Peyer's patch (tissue), 4 donors: ENCODE measurements around the gene LRRC17. TPM values are rescaled to one million over a fixed set of nuclear protein-coding genes. Genes with fewer than 3 reads are reported as not detected.

Experiments used
- DNase-seq, 3 donors: peaks; one replicate each; pipeline ENCODE4 v3.0.0-alpha.2; 2017 to 2019
- H3K27ac ChIP-seq, 4 donors: fragments of 200-600 bp; sonication (generic); one replicate each; pipeline ENCODE4 v1.5.1; 2016 to 2019
- H3K27me3 ChIP-seq, 2 donors: fragments of 200-600 bp; sonication (generic); one replicate each; pipeline ENCODE4 v1.5.1; 2019
- H3K36me3 ChIP-seq, 3 donors: fragments of 200-600 bp; sonication (generic); one replicate each; pipeline ENCODE4 v1.5.1; 2016 to 2019
- H3K4me1 ChIP-seq, 4 donors: fragments of 200-600 bp; sonication (generic); one replicate each; pipeline ENCODE4 v1.5.1; 2016 to 2019
- H3K4me3 ChIP-seq, 4 donors: fragments of 200-600 bp; sonication (generic); 1 replicate in 3 of 4; 2 replicates in 1 of 4; pipeline ENCODE4 v1.5.1; 2016 to 2019; ENCODE audit warnings: mild to moderate bottlenecking in 1 of 4
- H3K9me3 ChIP-seq, 4 donors: fragments of 200-600 bp; sonication (generic); one replicate each; pipeline ENCODE4 v1.5.1; 2016 to 2019; ENCODE audit warnings: mild to moderate bottlenecking in 1 of 4
- CTCF ChIP-seq, 6 experiments: fragments of 450-650 bp in 4 of 6; fragments of 200-600 bp in 2 of 6; sonication (generic) in 1 of 6; IDR thresholded peaks; one replicate each; pipeline ENCODE4 v1.5.1; 2017 to 2019; ENCODE audit warnings: antibody characterized with exemption in 6 of 6, mild to moderate bottlenecking in 3 of 6, moderate library complexity in 1 of 6
- POLR2A ChIP-seq, 2 donors: fragments of 450-650 bp; IDR thresholded peaks; one replicate each; pipeline ENCODE4 v1.5.1; 2017; ENCODE audit warnings: antibody characterized with exemption in 2 of 2, mild to moderate bottlenecking in 2 of 2, moderate library complexity in 2 of 2
- total RNA-seq, 4 donors: library from RNA; depleted of rRNA; stranded (reverse); fragments of >200 nt; gene quantifications; one replicate each; pipeline ENCODE4 v1.1.0, GENCODE V29; 2016

LRRC17 gene
- total RNA-seq, 4 donors from 2014 or later, result 0.40 to 5.8 (median 2.1) TPM

- Histone ChIP-seq H3K4me1 (no peaks in the 10 kb centered on the region), H3K27me3 (no peaks in the 10 kb centered on the region), H3K27ac (no peak overlapping the region), H3K4me3 (no peak overlapping the region), H3K9me3 (no peaks in the 10 kb centered on the region), H3K36me3 (no peaks in the 10 kb centered on the region)
- no peak for DNase-seq
- TF ChIP-seq POLR2A (IDR thresholded peaks at IDR 0.05) (no peak), CTCF (IDR thresholded peaks at IDR 0.05) (no peak)
These were observed 39.2 kb upstream of the LRRC17 start for GRCh38 chr7:102873470-102874165.

- no peak for DNase-seq
- H3K36me3 ChIP-seq, result no peaks in the 10 kb centered on the region
- H3K4me3 ChIP-seq, result no peak overlapping the region
- H3K9me3 ChIP-seq, result no peaks in the 10 kb centered on the region
- no peaks in the 10 kb centered on the region for H3K4me1 ChIP-seq
- TF ChIP-seq POLR2A (IDR thresholded peaks at IDR 0.05) (no peak), CTCF (IDR thresholded peaks at IDR 0.05) (no peak)
- no peak overlapping the region for H3K27ac ChIP-seq
- H3K27me3 ChIP-seq, result no peaks in the 10 kb centered on the region
These were observed 38.5 kb upstream of the LRRC17 start for GRCh38 chr7:102874166-102874829.

- H3K9me3 ChIP-seq, result no peaks in the 10 kb centered on the region
- no peak for DNase-seq
- H3K27ac ChIP-seq, result no peak overlapping the region
- no peaks in the 10 kb centered on the region for H3K27me3 ChIP-seq
- no peaks in the 10 kb centered on the region for H3K4me1 ChIP-seq
- no peak overlapping the region for H3K4me3 ChIP-seq
- H3K36me3 ChIP-seq, result no peaks in the 10 kb centered on the region
- no peak for TF ChIP-seq POLR2A (IDR thresholded peaks at IDR 0.05)
- no peak for TF ChIP-seq CTCF (IDR thresholded peaks at IDR 0.05)
These were observed 37.8 kb upstream of the LRRC17 start for GRCh38 chr7:102874966-102875365.

GRCh38 chr7:102875700-102876295 lies 37.0 kb upstream of the LRRC17 start:
- H3K4me1 ChIP-seq, result no peaks in the 10 kb centered on the region
- TF ChIP-seq CTCF (IDR thresholded peaks at IDR 0.05), result no peak
- TF ChIP-seq POLR2A (IDR thresholded peaks at IDR 0.05), result no peak
- H3K4me3 ChIP-seq, result no peak overlapping the region
- DNase-seq, result no peak
- H3K27me3 ChIP-seq, result no peaks in the 10 kb centered on the region
- H3K27ac ChIP-seq, result no peak overlapping the region
- no peaks in the 10 kb centered on the region for H3K36me3 ChIP-seq
- H3K9me3 ChIP-seq, result no peaks in the 10 kb centered on the region

GRCh38 chr7:102883098-102883860 lies 29.5 kb upstream of the LRRC17 start:
- Histone ChIP-seq H3K4me3 (no peak overlapping the region), H3K27ac (no peak overlapping the region), H3K27me3 (no peaks in the 10 kb centered on the region), H3K9me3 (no peaks in the 10 kb centered on the region), H3K4me1 (no peaks in the 10 kb centered on the region), H3K36me3 (no peaks in the 10 kb centered on the region)
- no peak for DNase-seq
- no peak for TF ChIP-seq POLR2A (IDR thresholded peaks at IDR 0.05)
- TF ChIP-seq CTCF (IDR thresholded peaks at IDR 0.05), result no peak
